Keratinocyte (primary cell): ENCODE results near the gene LRRFIP2. TPM values are rescaled to one million over a fixed set of nuclear protein-coding genes. Genes with fewer than 3 reads are reported as not detected.

Experiments
- DNase-seq: peaks from one replicate; pipeline ENCODE4 v3.0.0-alpha.2; 2011; ENCODE audit warnings: low read depth, missing footprints, low spot score
- FAIRE-seq: peaks from 2 replicates; lab custom pipeline; 2011; peaks lifted over from hg19 to GRCh38; lab: Jason Lieb, UNC
- H2AFZ ChIP-seq: 2 replicates; pipeline ENCODE4 v1.6.0; 2012; ENCODE audit warnings: low read length, control low read depth, inconsistent platforms; ENCODE audit not compliant: control insufficient read depth
- H3K27ac ChIP-seq: 2 replicates; pipeline ENCODE4 v1.5.1; 2011; ENCODE audit warnings: low read length; ENCODE audit not compliant: control insufficient read depth, insufficient read depth
- H3K27me3 ChIP-seq: 3 replicates; pipeline ENCODE4 v1.6.0; 2011; ENCODE audit warnings: low read length; ENCODE audit not compliant: control insufficient read depth, insufficient read depth; ENCODE audit errors: extremely low read depth
- H3K36me3 ChIP-seq, 2 experiments: 2 replicates in 1 of 2; 3 replicates in 1 of 2; pipeline ENCODE4 v1.5.1; 2011; ENCODE audit warnings: low read length in 2 of 2, mild to moderate bottlenecking in 1 of 2; ENCODE audit not compliant: control insufficient read depth in 2 of 2, insufficient read depth in 2 of 2; ENCODE audit errors: extremely low read depth in 1 of 2
- H3K4me1 ChIP-seq: 3 replicates; pipeline ENCODE4 v1.5.1; 2011; ENCODE audit warnings: low read length; ENCODE audit not compliant: control insufficient read depth, insufficient read depth; ENCODE audit errors: extremely low read depth
- H3K4me2 ChIP-seq: 3 replicates; pipeline ENCODE4 v1.6.0; 2011; ENCODE audit warnings: low read depth, low read length; ENCODE audit not compliant: control insufficient read depth, insufficient read depth; ENCODE audit errors: extremely low read depth
- H3K4me3 ChIP-seq, 3 experiments: fragments of 200-600 bp in 1 of 3; sonication (generic) in 1 of 3; 2 replicates in 2 of 3; 3 replicates in 1 of 3; pipeline ENCODE4 v1.5.1; 2011 to 2016; ENCODE audit warnings: low read length in 3 of 3, mild to moderate bottlenecking in 3 of 3, control low read depth in 2 of 3, inconsistent platforms in 1 of 3, low read depth in 1 of 3, mixed read lengths in 1 of 3, mixed run types in 1 of 3, moderate library complexity in 1 of 3; ENCODE audit not compliant: control insufficient read depth in 2 of 3, insufficient read depth in 2 of 3; ENCODE audit errors: extremely low read depth in 1 of 3
- H3K79me2 ChIP-seq: 2 replicates; pipeline ENCODE4 v1.6.0; 2012; ENCODE audit warnings: low read length; ENCODE audit not compliant: control insufficient read depth, insufficient read depth
- H3K9ac ChIP-seq: 3 replicates; pipeline ENCODE4 v1.6.0; 2011; ENCODE audit warnings: low read length; ENCODE audit not compliant: control insufficient read depth, insufficient read depth; ENCODE audit errors: extremely low read depth
- H3K9me1 ChIP-seq: 3 replicates; pipeline ENCODE4 v1.6.0; 2011; ENCODE audit warnings: low read length; ENCODE audit not compliant: control insufficient read depth, insufficient read depth; ENCODE audit errors: extremely low read depth
- H3K9me3 ChIP-seq: 2 replicates; pipeline ENCODE4 v1.5.1; 2012; ENCODE audit warnings: low read depth, low read length; ENCODE audit not compliant: control insufficient read depth
- H4K20me1 ChIP-seq: 3 replicates; pipeline ENCODE4 v1.6.0; 2011; ENCODE audit warnings: low read length; ENCODE audit not compliant: control insufficient read depth, insufficient read depth; ENCODE audit errors: extremely low read depth
- EZH2 ChIP-seq: IDR thresholded peaks from one replicate; pipeline ENCODE4 v1.6.1; 2012; ENCODE audit warnings: inconsistent platforms, mild to moderate bottlenecking, low read length, moderate library complexity
- dilution Hi-C: fragments of 300-500 bp; cut with MboI; formaldehyde crosslinking; loops from one replicate; pipeline ENCODE4 v1.7.0; 2020; ENCODE audit warnings: low sequenced_read_pairs; ENCODE audit not compliant: extremely low pct_ligation_motif_present
- polyA plus RNA-seq, 5 experiments: library from polyadenylated mRNA; depleted of rRNA in 3 of 5; stranded (reverse) in 3 of 5; stranded (forward) in 1 of 5; unstranded in 1 of 5; fragments of >200 nt; gene quantifications; 1 replicate in 1 of 5; 2 replicates in 3 of 5; 3 replicates in 1 of 5; pipeline versions ENCODE4 v1.2.1 to v1.2.3, GENCODE V29; 2011 to 2012; ENCODE audit warnings: missing spikeins in 2 of 5, low read depth in 1 of 5, low replicate concordance in 1 of 5
- TF ChIP-seq, protein P1 (sequence below), 3 experiments: IDR thresholded peaks in 1 of 3; conservative IDR thresholded peaks in 1 of 3; optimal IDR thresholded peaks in 1 of 3; 2 replicates in 2 of 3; 3 replicates in 1 of 3; pipeline versions ENCODE3 to v1.5.1; 2011; ENCODE audit warnings: low read length in 3 of 3, mild to moderate bottlenecking in 3 of 3, moderate library complexity in 2 of 3, control low read depth in 1 of 3, inconsistent platforms in 1 of 3; ENCODE audit not compliant: insufficient read depth in 2 of 3; ENCODE audit errors: extremely low read depth in 1 of 3

LRRFIP2 gene
- polyA plus RNA-seq, 1 donor (not counting 4 experiments of a cell fraction or from before 2014, with no cell fraction given), result 70.3 TPM

DNA sequence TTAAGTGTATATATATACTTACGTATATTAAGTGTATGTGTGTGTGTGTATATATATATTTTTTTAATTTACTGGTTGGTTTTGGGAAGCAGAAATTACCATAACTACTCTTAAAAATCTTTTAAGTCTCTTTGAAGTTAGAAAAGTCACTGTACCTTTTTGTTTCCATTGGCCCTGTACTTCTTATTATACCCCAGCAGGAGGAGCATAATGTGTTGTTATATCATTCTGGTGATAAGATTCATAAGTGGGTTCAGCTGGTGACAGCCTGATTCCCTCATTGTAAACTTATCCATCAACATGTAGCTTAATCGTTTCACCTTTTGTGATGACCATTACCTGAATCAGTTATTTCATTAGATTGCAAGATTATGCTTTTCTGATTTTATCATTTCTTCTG is 150.3 kb downstream of the LRRFIP2 start:
- Histone ChIP-seq H3K79me2 (no peaks in the 10 kb centered on the region), H3K36me3 (peaks cover 19 to 32% of the 10 kb centered on the region in 2 experiments), H3K9ac (no peak overlapping the region), H3K4me3 (no peak overlapping the region), H3K9me1 (no peaks in the 10 kb centered on the region), H2AFZ (no peak overlapping the region), H3K9me3 (no peaks in the 10 kb centered on the region), H3K4me1 (no peaks in the 10 kb centered on the region), H3K27me3 (no peaks in the 10 kb centered on the region), H4K20me1 (no peaks in the 10 kb centered on the region), H3K4me2 (no peak overlapping the region), H3K27ac (no peak overlapping the region)
- no peak for FAIRE-seq
- dilution Hi-C loops, result no loop called here
- DNase-seq, result no peak
- no peak for TF ChIP-seq EZH2
- TF ChIP-seq, protein P1, sequence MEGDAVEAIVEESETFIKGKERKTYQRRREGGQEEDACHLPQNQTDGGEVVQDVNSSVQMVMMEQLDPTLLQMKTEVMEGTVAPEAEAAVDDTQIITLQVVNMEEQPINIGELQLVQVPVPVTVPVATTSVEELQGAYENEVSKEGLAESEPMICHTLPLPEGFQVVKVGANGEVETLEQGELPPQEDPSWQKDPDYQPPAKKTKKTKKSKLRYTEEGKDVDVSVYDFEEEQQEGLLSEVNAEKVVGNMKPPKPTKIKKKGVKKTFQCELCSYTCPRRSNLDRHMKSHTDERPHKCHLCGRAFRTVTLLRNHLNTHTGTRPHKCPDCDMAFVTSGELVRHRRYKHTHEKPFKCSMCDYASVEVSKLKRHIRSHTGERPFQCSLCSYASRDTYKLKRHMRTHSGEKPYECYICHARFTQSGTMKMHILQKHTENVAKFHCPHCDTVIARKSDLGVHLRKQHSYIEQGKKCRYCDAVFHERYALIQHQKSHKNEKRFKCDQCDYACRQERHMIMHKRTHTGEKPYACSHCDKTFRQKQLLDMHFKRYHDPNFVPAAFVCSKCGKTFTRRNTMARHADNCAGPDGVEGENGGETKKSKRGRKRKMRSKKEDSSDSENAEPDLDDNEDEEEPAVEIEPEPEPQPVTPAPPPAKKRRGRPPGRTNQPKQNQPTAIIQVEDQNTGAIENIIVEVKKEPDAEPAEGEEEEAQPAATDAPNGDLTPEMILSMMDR (optimal IDR thresholded peaks at IDR 0.05 in 1 of 3, IDR thresholded peaks at IDR 0.05 in 1 of 3, conservative IDR thresholded peaks at IDR 0.05 in 1 of 3; ENCODE audit: extremely low read depth in 1 of 3, insufficient read depth in 2 of 3, low read length in 3 of 3), result peak in 1 of 3 experiments; percentile 30

DNA sequence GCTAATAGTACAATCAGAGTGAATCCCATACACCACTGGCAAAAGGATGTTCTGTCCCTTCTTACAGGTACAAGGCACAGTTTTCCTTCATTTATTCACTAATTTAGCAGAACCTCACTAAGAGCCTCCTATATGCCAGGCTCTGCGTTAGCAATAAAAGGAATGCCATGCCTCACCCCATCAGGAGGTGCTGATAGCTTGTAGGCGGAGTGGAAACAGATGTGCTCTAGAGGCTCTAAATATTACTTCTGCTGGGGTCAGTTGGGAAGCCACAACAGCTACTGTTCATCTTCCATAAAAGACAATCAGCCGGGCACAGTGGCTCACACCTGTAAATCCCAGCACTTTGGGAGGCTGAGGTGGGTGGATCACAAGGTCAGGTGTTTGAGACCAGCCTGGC is 156.7 kb downstream of the LRRFIP2 start:
- no peak overlapping the region for H2AFZ ChIP-seq
- TF ChIP-seq EZH2, result no peak
- TF ChIP-seq, protein P1 (optimal IDR thresholded peaks at IDR 0.05 in 1 of 3, IDR thresholded peaks at IDR 0.05 in 1 of 3, conservative IDR thresholded peaks at IDR 0.05 in 1 of 3; ENCODE audit: extremely low read depth in 1 of 3, insufficient read depth in 2 of 3, low read length in 3 of 3), result no peak
- no peaks in the 10 kb centered on the region for H3K9me3 ChIP-seq
- H3K4me3 ChIP-seq, result no peak overlapping the region
- H3K4me1 ChIP-seq, result no peaks in the 10 kb centered on the region
- no peak overlapping the region for H3K4me2 ChIP-seq
- no peaks in the 10 kb centered on the region for H4K20me1 ChIP-seq
- no peaks in the 10 kb centered on the region for H3K9me1 ChIP-seq
- no peak overlapping the region for H3K27ac ChIP-seq
- no peaks in the 10 kb centered on the region for H3K79me2 ChIP-seq
- peaks cover 22 to 24% of the 10 kb centered on the region in 2 experiments for H3K36me3 ChIP-seq
- no peak overlapping the region for H3K9ac ChIP-seq
- DNase-seq (no peak), FAIRE-seq (no peak)
- H3K27me3 ChIP-seq, result no peaks in the 10 kb centered on the region
- dilution Hi-C loops, result no loop called here
